Mesenchymal stem cell (in vitro differentiated cells and primary cell): ENCODE results near the gene MMD2. TPM values are rescaled to one million over a fixed set of nuclear protein-coding genes. Genes with fewer than 3 reads are reported as not detected.
A peak's percentile ranks its signal among the peaks of the same experiment; 100 is the strongest.

Experiments used
- DNase-seq: peaks from one replicate; pipeline ENCODE4 v3.0.0-alpha.2; 2013
- H2AFZ ChIP-seq: one replicate; pipeline ENCODE4 v1.6.1; 2013; ENCODE audit warnings: low read depth, mild to moderate bottlenecking, control low read depth, inconsistent platforms, low read length, moderate library complexity
- H2AK5ac ChIP-seq: 2 replicates; pipeline ENCODE4 v1.6.1; 2013; ENCODE audit warnings: low read length, moderate library complexity, mild to moderate bottlenecking, inconsistent platforms; ENCODE audit not compliant: severe bottlenecking
- H2BK120ac ChIP-seq: one replicate; pipeline ENCODE4 v1.6.1; 2013; ENCODE audit warnings: low read depth, mild to moderate bottlenecking, inconsistent platforms, low read length, moderate library complexity
- H2BK12ac ChIP-seq, 2 experiments: one replicate each; pipeline ENCODE4 v1.6.1; 2013; ENCODE audit warnings: inconsistent platforms in 2 of 2, low read length in 2 of 2, mild to moderate bottlenecking in 2 of 2, moderate library complexity in 2 of 2, control low read depth in 1 of 2
- H2BK15ac ChIP-seq: one replicate; pipeline ENCODE4 v1.6.1; 2013; ENCODE audit warnings: mild to moderate bottlenecking, low read depth, inconsistent platforms; ENCODE audit not compliant: poor library complexity, severe bottlenecking
- H2BK5ac ChIP-seq: 2 replicates; pipeline ENCODE4 v1.6.1; 2013; ENCODE audit warnings: low read depth, mild to moderate bottlenecking, low read length, control low read depth, inconsistent platforms; ENCODE audit not compliant: poor library complexity, severe bottlenecking
- H3K14ac ChIP-seq, 2 experiments: one replicate each; pipeline ENCODE4 v1.6.1; 2013; ENCODE audit warnings: inconsistent platforms in 2 of 2, low read length in 2 of 2, control low read depth in 1 of 2, mild to moderate bottlenecking in 1 of 2, moderate library complexity in 1 of 2
- H3K18ac ChIP-seq, 2 experiments: one replicate each; pipeline ENCODE4 v1.6.1; 2013; ENCODE audit warnings: inconsistent platforms in 2 of 2, low read length in 2 of 2, control low read depth in 1 of 2, low read depth in 1 of 2, mild to moderate bottlenecking in 1 of 2
- H3K23ac ChIP-seq, 2 experiments: one replicate each; pipeline ENCODE4 v1.6.1; 2013; ENCODE audit warnings: inconsistent platforms in 2 of 2, low read length in 2 of 2, mild to moderate bottlenecking in 2 of 2, moderate library complexity in 2 of 2, control low read depth in 1 of 2
- H3K27ac ChIP-seq: 2 replicates; pipeline ENCODE4 v1.5.1; 2013; ENCODE audit warnings: mild to moderate bottlenecking, moderate library complexity, low read length, control low read depth, inconsistent platforms; ENCODE audit not compliant: poor library complexity, severe bottlenecking
- H3K27me3 ChIP-seq, 2 experiments: 2 replicates each; pipeline versions ENCODE4 v1.6.1 to v1.7.0; 2013; ENCODE audit warnings: low read length in 2 of 2, mild to moderate bottlenecking in 2 of 2, moderate library complexity in 2 of 2, control low read depth in 1 of 2, inconsistent platforms in 1 of 2; ENCODE audit not compliant: control insufficient read depth in 1 of 2, insufficient read depth in 1 of 2
- H3K36me3 ChIP-seq, 2 experiments: 2 replicates each; pipeline versions ENCODE4 v1.6.1 to v1.7.0; 2013; ENCODE audit warnings: low read length in 2 of 2, control low read depth in 1 of 2, inconsistent platforms in 1 of 2, low read depth in 1 of 2, mild to moderate bottlenecking in 1 of 2; ENCODE audit not compliant: insufficient read depth in 2 of 2, control insufficient read depth in 1 of 2
- H3K4ac ChIP-seq, 2 experiments: one replicate each; pipeline ENCODE4 v1.6.1; 2013; ENCODE audit warnings: inconsistent platforms in 2 of 2, low read length in 2 of 2, mild to moderate bottlenecking in 2 of 2, moderate library complexity in 2 of 2, control low read depth in 1 of 2, low read depth in 1 of 2
- H3K4me1 ChIP-seq: 2 replicates; pipeline ENCODE4 v1.6.1; 2013; ENCODE audit warnings: low read depth, low read length, control low read depth; ENCODE audit not compliant: control insufficient read depth, insufficient read depth
- H3K4me2 ChIP-seq: 2 replicates; pipeline ENCODE4 v1.6.1; 2013; ENCODE audit warnings: low read length, mild to moderate bottlenecking, inconsistent platforms; ENCODE audit not compliant: poor library complexity, severe bottlenecking
- H3K4me3 ChIP-seq, 2 experiments: 2 replicates each; pipeline versions ENCODE4 v1.5.1 to v1.7.0; 2013; ENCODE audit warnings: low read length in 2 of 2, mild to moderate bottlenecking in 2 of 2, control low read depth in 1 of 2, low read depth in 1 of 2; ENCODE audit not compliant: insufficient read depth in 1 of 2
- H3K79me1 ChIP-seq: replicated peaks from 2 replicates; pipeline ENCODE4 v1.6.1; 2013; ENCODE audit warnings: mild to moderate bottlenecking, control low read depth, low read length, inconsistent platforms; ENCODE audit not compliant: poor library complexity, severe bottlenecking
- H3K9ac ChIP-seq: 2 replicates; pipeline ENCODE4 v1.7.0; 2013; ENCODE audit warnings: mild to moderate bottlenecking, low read length, moderate library complexity
- H3K9me3 ChIP-seq: 2 replicates; pipeline ENCODE4 v1.7.0; 2013; ENCODE audit warnings: mild to moderate bottlenecking, low read length; ENCODE audit not compliant: control insufficient read depth
- H4K8ac ChIP-seq: one replicate; pipeline ENCODE4 v1.6.1; 2013; ENCODE audit warnings: inconsistent platforms, mild to moderate bottlenecking, low read length, moderate library complexity
- H4K91ac ChIP-seq: one replicate; pipeline ENCODE4 v1.6.1; 2013; ENCODE audit warnings: mild to moderate bottlenecking, low read length, inconsistent platforms
- WGBS: methylation state at CpG from one replicate; pipeline ENCODE4 v1.1.7; 2013; ENCODE audit warnings: mixed read lengths; 5-methylcytosine and 5-hydroxymethylcytosine counted together
- polyA plus RNA-seq, 2 experiments: library from polyadenylated mRNA; stranded (reverse); fragments of 200-250 nt; gene quantifications; one replicate each; pipeline ENCODE4 v1.2.3, GENCODE V29; 2013

MMD2 gene, protein sequence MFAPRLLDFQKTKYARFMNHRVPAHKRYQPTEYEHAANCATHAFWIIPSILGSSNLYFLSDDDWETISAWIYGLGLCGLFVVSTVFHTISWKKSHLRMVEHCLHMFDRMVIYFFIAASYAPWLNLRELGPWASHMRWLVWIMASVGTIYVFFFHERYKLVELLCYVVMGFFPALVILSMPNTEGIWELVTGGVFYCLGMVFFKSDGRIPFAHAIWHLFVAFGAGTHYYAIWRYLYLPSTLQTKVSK
- polyA plus RNA-seq (2013, experiment 1 of 2): not detected
- not detected for polyA plus RNA-seq (2013, experiment 2 of 2)

DNA sequence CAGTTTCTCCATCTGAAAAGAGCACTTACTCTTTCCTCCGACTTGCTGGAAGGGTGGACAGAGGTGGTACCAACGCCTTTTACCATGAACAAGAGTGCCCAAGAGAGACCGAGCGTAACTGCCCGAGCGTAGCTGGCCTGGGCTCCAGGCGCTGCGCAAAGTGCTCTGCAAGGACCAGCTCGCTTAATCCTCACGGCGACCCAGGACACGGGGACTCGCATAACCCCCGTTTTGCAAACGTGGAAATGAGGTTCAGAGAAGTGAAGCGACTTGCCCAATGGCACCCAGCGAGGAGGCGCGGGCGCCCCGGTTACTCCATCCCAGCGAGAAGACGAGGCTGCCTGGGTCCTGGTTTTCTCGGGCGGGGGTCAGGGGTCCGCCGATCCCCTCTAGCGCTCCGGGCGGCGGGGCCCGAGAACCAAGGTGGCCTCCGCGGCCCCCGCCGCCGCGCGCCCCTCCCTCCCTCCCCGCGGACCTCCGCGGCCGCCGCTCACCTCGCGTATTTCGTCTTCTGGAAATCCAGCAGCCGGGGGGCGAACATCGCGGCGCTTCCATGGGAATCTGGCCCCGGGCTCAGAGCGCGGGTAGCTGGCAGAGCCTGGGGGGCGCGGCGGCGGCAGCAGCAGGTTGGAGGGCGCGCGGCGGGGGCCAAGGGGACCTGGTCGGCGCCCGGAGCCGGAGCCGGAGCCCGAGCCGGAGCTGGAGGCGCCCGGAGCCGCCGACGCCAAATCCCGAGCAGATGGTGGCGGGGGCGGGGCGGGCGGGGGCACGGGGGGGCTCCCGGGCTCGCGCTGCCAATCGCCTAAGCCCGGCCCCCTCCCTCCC is at the start of gene MMD2:
Gene MMD2, minus strand, starts transcription at position 711 of the 825 bp plus-strand sequence. Its CDS starts 170 bp downstream, at position 541.
- Histone ChIP-seq H3K79me1 (no peaks in the 10 kb centered on the region), H2AK5ac (no peak within 1 kb of the TSS), H2BK5ac (no peak within 1 kb of the TSS), H3K27me3 (peaks cover 36 to 38% of the 10 kb centered on the region in 2 experiments), H4K91ac (no peak within 1 kb of the TSS), H3K4me1 (peaks cover 8% of the 10 kb centered on the region), H2BK120ac (no peak within 1 kb of the TSS), H2BK15ac (no peak within 1 kb of the TSS), H4K8ac (no peak within 1 kb of the TSS), H3K27ac (no peak within 1 kb of the TSS), H2BK12ac (no peak within 1 kb of the TSS), H3K9ac (no peak within 1 kb of the TSS), H3K4me2 (peak within 1 kb of the TSS; percentile 54), H3K9me3 (no peaks in the 10 kb centered on the region), H3K4me3 (no peak within 1 kb of the TSS), H3K36me3 (no peaks in the 10 kb centered on the region), H3K4ac (no peak within 1 kb of the TSS), H3K23ac (no peak within 1 kb of the TSS), H2AFZ (no peak within 1 kb of the TSS), H3K18ac (no peak within 1 kb of the TSS), H3K14ac (no peak within 1 kb of the TSS)
- WGBS: 9% methylated on average over 32 of the region's 87 CpGs
- DNase-seq: no peak

DNA sequence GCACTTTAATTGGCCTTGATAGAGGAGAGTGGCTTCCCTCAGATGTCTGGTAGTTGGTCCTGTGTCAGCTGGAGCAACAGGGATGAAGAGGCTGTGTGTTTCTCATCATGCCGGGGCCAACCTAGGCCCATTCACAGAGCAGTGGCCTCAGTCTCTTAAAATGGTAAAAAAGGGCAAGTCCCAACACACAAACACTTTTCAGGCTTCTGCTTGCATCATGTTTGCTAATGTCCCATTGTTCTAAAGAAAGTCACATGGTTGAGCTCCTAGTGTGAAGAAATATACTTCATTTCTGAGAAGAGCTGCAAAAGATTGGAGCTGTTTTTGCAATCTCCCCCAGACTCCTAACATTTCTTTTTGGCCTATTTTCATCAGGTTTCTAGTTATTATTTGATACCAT is 46.1 kb upstream of the MMD2 start:
- no peak overlapping the region for H2AFZ ChIP-seq
- H2BK15ac ChIP-seq: no peak overlapping the region
- H3K9me3 ChIP-seq: peaks cover 14% of the 10 kb centered on the region
- H3K14ac ChIP-seq: no peak overlapping the region
- no peak for DNase-seq
- H3K27me3 ChIP-seq: no peaks in the 10 kb centered on the region
- H3K4me3 ChIP-seq: no peak overlapping the region
- no peak overlapping the region for H3K4ac ChIP-seq
- no peaks in the 10 kb centered on the region for H3K4me1 ChIP-seq
- peaks cover 7% of the 10 kb centered on the region for H3K79me1 ChIP-seq
- H3K18ac ChIP-seq: no peak overlapping the region
- WGBS: 100% methylated on average over 1 of the region's 1 CpG
- H2AK5ac ChIP-seq: no peak overlapping the region
- H3K36me3 ChIP-seq: peaks cover 4 to 52% of the 10 kb centered on the region in 2 experiments
- no peak overlapping the region for H3K23ac ChIP-seq
- no peak overlapping the region for H2BK12ac ChIP-seq
- H4K91ac ChIP-seq: no peak overlapping the region
- no peak overlapping the region for H3K4me2 ChIP-seq
- H4K8ac ChIP-seq: no peak overlapping the region
- H3K9ac ChIP-seq: no peak overlapping the region
- H3K27ac ChIP-seq: no peak overlapping the region
- H2BK120ac ChIP-seq: no peak overlapping the region
- no peak overlapping the region for H2BK5ac ChIP-seq

GRCh38 chr7:5001911-5002310 is 42.9 kb upstream of the MMD2 start:
- H2BK120ac ChIP-seq: no peak overlapping the region
- no peaks in the 10 kb centered on the region for H3K4me1 ChIP-seq
- no peak overlapping the region for H3K18ac ChIP-seq
- peaks cover 23 to 54% of the 10 kb centered on the region in 2 experiments for H3K36me3 ChIP-seq
- H3K9ac ChIP-seq: no peak overlapping the region
- no peak overlapping the region for H3K14ac ChIP-seq
- H3K27ac ChIP-seq: no peak overlapping the region
- H2AK5ac ChIP-seq: no peak overlapping the region
- H3K4ac ChIP-seq: no peak overlapping the region
- no peaks in the 10 kb centered on the region for H3K9me3 ChIP-seq
- H3K23ac ChIP-seq: no peak overlapping the region
- 100% methylated on average over 2 of the region's 5 CpGs for WGBS
- H3K4me2 ChIP-seq: no peak overlapping the region
- no peak overlapping the region for H2BK15ac ChIP-seq
- H3K27me3 ChIP-seq: no peaks in the 10 kb centered on the region
- DNase-seq: no peak
- H4K8ac ChIP-seq: no peak overlapping the region
- H4K91ac ChIP-seq: no peak overlapping the region
- no peak overlapping the region for H3K4me3 ChIP-seq
- no peak overlapping the region for H2BK12ac ChIP-seq
- no peak overlapping the region for H2AFZ ChIP-seq
- peaks cover 24% of the 10 kb centered on the region for H3K79me1 ChIP-seq
- H2BK5ac ChIP-seq: no peak overlapping the region

- no peak overlapping the region for H2BK120ac ChIP-seq
- no peaks in the 10 kb centered on the region for H3K4me1 ChIP-seq
- H3K79me1 ChIP-seq: peaks cover 30% of the 10 kb centered on the region
- no peak for DNase-seq
- no peak overlapping the region for H4K91ac ChIP-seq
- no peak overlapping the region for H2AK5ac ChIP-seq
- H2AFZ ChIP-seq: no peak overlapping the region
- H3K27ac ChIP-seq: no peak overlapping the region
- H3K23ac ChIP-seq: no peak overlapping the region
- H3K14ac ChIP-seq: no peak overlapping the region
- H2BK12ac ChIP-seq: no peak overlapping the region
- peaks cover 32 to 63% of the 10 kb centered on the region in 2 experiments for H3K36me3 ChIP-seq
- no peaks in the 10 kb centered on the region for H3K27me3 ChIP-seq
- no peak overlapping the region for H2BK15ac ChIP-seq
- H3K9me3 ChIP-seq: no peaks in the 10 kb centered on the region
- no peak overlapping the region for H3K4ac ChIP-seq
- H3K4me3 ChIP-seq: no peak overlapping the region
- WGBS: 100% methylated on average over 3 of the region's 4 CpGs
- H3K18ac ChIP-seq: no peak overlapping the region
- H3K9ac ChIP-seq: no peak overlapping the region
- H3K4me2 ChIP-seq: no peak overlapping the region
- H2BK5ac ChIP-seq: no peak overlapping the region
- H4K8ac ChIP-seq: no peak overlapping the region
These were observed 42.0 kb upstream of the MMD2 start for GRCh38 chr7:5001003-5001402.
